ENCODE measurements around the gene FMNL2.

Gene FMNL2

GRCh38 chr2:152462779-152463178, 127.8 kb downstream of the FMNL2 start:
- Histone ChIP-seq H3K4me3 (ENCODE audit: low read depth, low read length, poor library complexity, severe bottlenecking) (no peak overlapping the region), H4K20me1 (ENCODE audit: insufficient read depth, low read length) (no peaks in the 10 kb centered on the region), H3K36me3 (ENCODE audit: insufficient read depth, low read length) (no peaks in the 10 kb centered on the region), H3K9me3 (ENCODE audit: low read length) (no peaks in the 10 kb centered on the region), H2AFZ (ENCODE audit: low read length) (no peak overlapping the region), H3K27ac (ENCODE audit: low read depth, low read length, poor library complexity, severe bottlenecking) (no peak overlapping the region), H3K27me3 (ENCODE audit: insufficient read depth, low read length) (no peaks in the 10 kb centered on the region), H3K4me2 (ENCODE audit: low read length) (no peak overlapping the region), H3K9me2 (ENCODE audit: low read depth, low read length) (no peaks in the 10 kb centered on the region), H3K4me1 (ENCODE audit: insufficient read depth, low read length, severe bottlenecking) (no peaks in the 10 kb centered on the region), H3K9ac (ENCODE audit: low read length) (no peak overlapping the region), H3K79me2 (ENCODE audit: insufficient read depth, low read length) (no peaks in the 10 kb centered on the region), H3F3A (ENCODE audit: insufficient read depth, low read length) (no peaks in the 10 kb centered on the region)
- TF ChIP-seq EZH2 (IDR thresholded peaks at IDR 0.05; ENCODE audit: borderline replicate concordance, low read length) (no peak), CTCF (IDR thresholded peaks at IDR 0.05; ENCODE audit: low read length) (no peak)

GRCh38 chr2:152464851-152465470, 130.0 kb downstream of the FMNL2 start:
- Histone ChIP-seq H2AFZ (ENCODE audit: low read length) (no peak overlapping the region), H3K4me3 (ENCODE audit: low read depth, low read length, poor library complexity, severe bottlenecking) (no peak overlapping the region), H3K9me2 (ENCODE audit: low read depth, low read length) (no peaks in the 10 kb centered on the region), H3K79me2 (ENCODE audit: insufficient read depth, low read length) (no peaks in the 10 kb centered on the region), H3K9me3 (ENCODE audit: low read length) (no peaks in the 10 kb centered on the region), H3K4me2 (ENCODE audit: low read length) (no peak overlapping the region), H4K20me1 (ENCODE audit: insufficient read depth, low read length) (no peaks in the 10 kb centered on the region), H3F3A (ENCODE audit: insufficient read depth, low read length) (no peaks in the 10 kb centered on the region), H3K36me3 (ENCODE audit: insufficient read depth, low read length) (no peaks in the 10 kb centered on the region), H3K27me3 (ENCODE audit: insufficient read depth, low read length) (no peaks in the 10 kb centered on the region), H3K9ac (ENCODE audit: low read length) (no peak overlapping the region), H3K27ac (ENCODE audit: low read depth, low read length, poor library complexity, severe bottlenecking) (no peak overlapping the region), H3K4me1 (ENCODE audit: insufficient read depth, low read length, severe bottlenecking) (no peaks in the 10 kb centered on the region)
- TF ChIP-seq EZH2 (IDR thresholded peaks at IDR 0.05; ENCODE audit: borderline replicate concordance, low read length) (no peak), CTCF (IDR thresholded peaks at IDR 0.05; ENCODE audit: low read length) (no peak)

GRCh38 chr2:152465541-152465940, 130.6 kb downstream of the FMNL2 start:
- no peaks in the 10 kb centered on the region for H3K9me2 ChIP-seq (ENCODE audit: low read depth, low read length)
- H3F3A ChIP-seq (ENCODE audit: insufficient read depth, low read length) = no peaks in the 10 kb centered on the region
- H3K4me2 ChIP-seq (ENCODE audit: low read length) = no peak overlapping the region
- H3K27me3 ChIP-seq (ENCODE audit: insufficient read depth, low read length) = no peaks in the 10 kb centered on the region
- no peak overlapping the region for H3K9ac ChIP-seq (ENCODE audit: low read length)
- H3K36me3 ChIP-seq (ENCODE audit: insufficient read depth, low read length) = no peaks in the 10 kb centered on the region
- no peak for TF ChIP-seq CTCF (IDR thresholded peaks at IDR 0.05; ENCODE audit: low read length)
- no peak for TF ChIP-seq EZH2 (IDR thresholded peaks at IDR 0.05; ENCODE audit: borderline replicate concordance, low read length)
- H3K79me2 ChIP-seq (ENCODE audit: insufficient read depth, low read length) = no peaks in the 10 kb centered on the region
- H4K20me1 ChIP-seq (ENCODE audit: insufficient read depth, low read length) = no peaks in the 10 kb centered on the region
- no peaks in the 10 kb centered on the region for H3K9me3 ChIP-seq (ENCODE audit: low read length)
- no peak overlapping the region for H2AFZ ChIP-seq (ENCODE audit: low read length)
- no peaks in the 10 kb centered on the region for H3K4me1 ChIP-seq (ENCODE audit: insufficient read depth, low read length, severe bottlenecking)
- no peak overlapping the region for H3K4me3 ChIP-seq (ENCODE audit: low read depth, low read length, poor library complexity, severe bottlenecking)
- no peak overlapping the region for H3K27ac ChIP-seq (ENCODE audit: low read depth, low read length, poor library complexity, severe bottlenecking)
